ENCODE data around the gene SLC39A11. TPM values are rescaled to one million over a fixed set of nuclear protein-coding genes. Genes with fewer than 3 reads are reported as not detected.

Gene SLC39A11
- total and polyA plus RNA-seq, 2 of the 13 experiments (the other 11 are each of a cell fraction or from before 2014, with no cell fraction given), result 17.2 to 31.5 TPM

- no peak for TF ChIP-seq HOMEZ (CRISPR knock-in tag; IDR thresholded peaks at IDR 0.05; ENCODE audit: low read depth)
- no peak for TF ChIP-seq SALL1 (CRISPR knock-in tag; IDR thresholded peaks at IDR 0.05)
These were observed 484.1 kb downstream of the SLC39A11 start (continued) for GRCh38 chr17:72608436-72608835.

- intact Hi-C loops (cut with micrococcal nuclease; ENCODE audit: unreplicated experiment), result no loop called here
- no peak for DNase-seq (ENCODE audit: low spot score)
- H3K9me3 ChIP-seq (ENCODE audit: low read length), result peaks cover 6% of the 10 kb centered on the region; the same call in 1 of the 2 replicates
- peaks cover 41% of the 10 kb centered on the region for H3K4me1 ChIP-seq (ENCODE audit: insufficient read depth, low read length)
- no peaks in the 10 kb centered on the region for H3K27me3 ChIP-seq (ENCODE audit: control insufficient read depth in 1 of 2, insufficient read depth in 2 of 2, low read length in 2 of 2)
- H3K79me2 ChIP-seq (ENCODE audit: insufficient read depth, low read length), result no peaks in the 10 kb centered on the region
- BruUV-seq (replicated peaks), result no TSS peak
- FAIRE-seq, result no peak
- ChIA-PET CTCF (ENCODE audit: low intra/inter-chr PET ratio, low total read pairs) (no interaction called here), POLR2A (interaction anchor here (0.9 to 1.0 kb wide), 2 partner anchors 8 to 24 kb away, joined by 3 to 5 read pairs; no protein-coding TSS in a partner anchor)
- no peak overlapping the region for H3K4me2 ChIP-seq (ENCODE audit: low read depth, low read length)
- no peak overlapping the region for H3K4me3 ChIP-seq (replicated peaks in 1 of 3; ENCODE audit: insufficient read depth in 1 of 3, low read depth in 2 of 3, low read length in 3 of 3)
- no peak overlapping the region for H2AFZ ChIP-seq (ENCODE audit: low read length)
- no peaks in the 10 kb centered on the region for H3K36me3 ChIP-seq (replicated peaks in 1 of 2; ENCODE audit: control insufficient read depth in 1 of 2, insufficient read depth in 2 of 2, low read length in 2 of 2)
- ATAC-seq, result no peak
- no peak overlapping the region for H3K27ac ChIP-seq (ENCODE audit: extremely low read length, insufficient read depth, low read length)
- in situ Hi-C loops (cut with HindIII; ENCODE audit: extremely low pct_ligation_motif_present, low pct_unique_long_range_greater_than_20kb), result no loop called here
- H4K20me1 ChIP-seq (ENCODE audit: insufficient read depth, low read length), result no peaks in the 10 kb centered on the region
- no peak overlapping the region for H3K9ac ChIP-seq (ENCODE audit: insufficient read depth, low read depth, low read length)
- TF ChIP-seq DMAP1 (CRISPR knock-in tag; IDR thresholded peaks at IDR 0.05) (no peak), ZNF768 (CRISPR knock-in tag; IDR thresholded peaks at IDR 0.05) (no peak), ZNF570 (CRISPR knock-in tag; IDR thresholded peaks at IDR 0.05; ENCODE audit: borderline replicate concordance) (no peak), YEATS4 (CRISPR knock-in tag; IDR thresholded peaks at IDR 0.05; ENCODE audit: borderline replicate concordance) (no peak), SAFB2 (CRISPR knock-in tag; IDR thresholded peaks at IDR 0.05; ENCODE audit: borderline replicate concordance, low read depth) (no peak), BRD4 (CRISPR knock-in tag; IDR thresholded peaks at IDR 0.05) (no peak), CREB1 (IDR thresholded peaks at IDR 0.05) (no peak), CREB1 (CRISPR knock-in tag; IDR thresholded peaks at IDR 0.05) (no peak), MYNN (CRISPR knock-in tag; IDR thresholded peaks at IDR 0.05; ENCODE audit: low read depth) (no peak), ZNF264 (CRISPR knock-in tag; IDR thresholded peaks at IDR 0.05) (no peak), ZNF451 (CRISPR knock-in tag; IDR thresholded peaks at IDR 0.05) (no peak), ATF2 (CRISPR knock-in tag; IDR thresholded peaks at IDR 0.05) (no peak), HNRNPLL (IDR thresholded peaks at IDR 0.05; ENCODE audit: low read depth, low read length, poor library complexity, severe bottlenecking) (no peak), USF2 (IDR thresholded peaks at IDR 0.05; ENCODE audit: low read depth, low read length) (no peak), USF2 (CRISPR knock-in tag; IDR thresholded peaks at IDR 0.05; ENCODE audit: borderline replicate concordance) (no peak)
These were observed 485.8 kb downstream of the SLC39A11 start for GRCh38 chr17:72606656-72607055.

Data from HepG2 (cell line).